ENCODE data around the gene FAM234A. TPM values are rescaled to one million over a fixed set of nuclear protein-coding genes. Genes with fewer than 3 reads are reported as not detected.

Gene FAM234A
- total RNA-seq, 6 experiments from 2014 or later = 83.6 to 113 (median 87.7) TPM

DNA sequence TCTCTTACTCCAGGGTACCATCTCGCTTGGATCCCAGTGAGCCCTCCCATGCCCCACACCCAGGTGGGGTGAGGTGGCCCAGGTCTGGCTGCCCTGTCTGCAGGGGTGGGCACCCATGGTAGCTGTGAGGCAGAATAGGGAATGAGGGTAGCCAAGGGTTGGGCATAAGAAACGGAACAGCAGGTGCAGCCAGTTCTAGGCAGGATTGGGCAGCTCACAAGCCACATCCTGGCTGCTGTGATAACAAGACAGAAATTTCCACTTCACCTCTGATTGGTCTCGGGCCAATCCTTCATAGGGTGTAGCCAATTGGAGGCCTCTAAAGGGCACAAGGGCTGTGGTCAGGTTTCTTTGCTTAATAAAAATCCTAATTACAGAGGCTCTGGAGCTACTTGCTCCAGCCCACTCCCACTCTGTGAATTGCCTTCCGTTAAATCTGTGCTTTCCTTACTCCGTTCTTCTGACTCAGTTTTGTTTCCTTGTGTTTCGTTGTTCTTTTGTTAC lies 44.3 kb downstream of the FAM234A start:
- Mint-ChIP-seq H3K36me3 (ENCODE audit: low read depth) (no peaks in the 10 kb centered on the region), H3K27me3 (ENCODE audit: insufficient read depth) (peaks cover 8% of the 10 kb centered on the region), H3K27ac (no peak overlapping the region), H3K4me3 (no peak overlapping the region), H3K9me3 (no peaks in the 10 kb centered on the region), H3K4me1 (ENCODE audit: low read depth) (no peaks in the 10 kb centered on the region)
- TF ChIP-seq, protein P1, sequence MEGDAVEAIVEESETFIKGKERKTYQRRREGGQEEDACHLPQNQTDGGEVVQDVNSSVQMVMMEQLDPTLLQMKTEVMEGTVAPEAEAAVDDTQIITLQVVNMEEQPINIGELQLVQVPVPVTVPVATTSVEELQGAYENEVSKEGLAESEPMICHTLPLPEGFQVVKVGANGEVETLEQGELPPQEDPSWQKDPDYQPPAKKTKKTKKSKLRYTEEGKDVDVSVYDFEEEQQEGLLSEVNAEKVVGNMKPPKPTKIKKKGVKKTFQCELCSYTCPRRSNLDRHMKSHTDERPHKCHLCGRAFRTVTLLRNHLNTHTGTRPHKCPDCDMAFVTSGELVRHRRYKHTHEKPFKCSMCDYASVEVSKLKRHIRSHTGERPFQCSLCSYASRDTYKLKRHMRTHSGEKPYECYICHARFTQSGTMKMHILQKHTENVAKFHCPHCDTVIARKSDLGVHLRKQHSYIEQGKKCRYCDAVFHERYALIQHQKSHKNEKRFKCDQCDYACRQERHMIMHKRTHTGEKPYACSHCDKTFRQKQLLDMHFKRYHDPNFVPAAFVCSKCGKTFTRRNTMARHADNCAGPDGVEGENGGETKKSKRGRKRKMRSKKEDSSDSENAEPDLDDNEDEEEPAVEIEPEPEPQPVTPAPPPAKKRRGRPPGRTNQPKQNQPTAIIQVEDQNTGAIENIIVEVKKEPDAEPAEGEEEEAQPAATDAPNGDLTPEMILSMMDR (IDR thresholded peaks at IDR 0.05) = no peak
- DNase-seq = peak; percentile 22

DNA sequence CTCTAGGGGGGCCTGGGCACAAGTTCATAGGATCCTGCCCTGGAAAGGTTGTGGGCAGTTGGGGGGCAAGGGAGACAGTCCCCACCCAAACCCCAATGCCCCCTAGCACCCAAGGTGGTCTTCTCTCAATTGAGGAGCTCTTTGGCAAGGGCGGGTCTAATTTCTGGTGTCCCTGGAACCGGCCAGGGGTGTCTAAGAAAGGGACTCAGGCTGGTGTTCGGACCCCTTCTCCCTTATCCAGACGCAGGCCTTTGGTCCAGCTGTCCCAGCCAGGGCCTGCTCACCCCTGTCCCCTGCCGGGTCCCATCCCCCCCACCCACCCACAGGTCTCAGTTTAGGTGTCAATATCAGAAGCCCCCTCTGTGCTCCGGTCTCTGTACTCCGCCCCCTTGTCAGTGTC lies 44.9 kb downstream of the FAM234A start:
- no peak for DNase-seq
- no peaks in the 10 kb centered on the region for H3K4me1 Mint-ChIP-seq (ENCODE audit: low read depth)
- H3K9me3 Mint-ChIP-seq = no peaks in the 10 kb centered on the region
- H3K27me3 Mint-ChIP-seq (ENCODE audit: insufficient read depth) = peaks cover 8% of the 10 kb centered on the region
- H3K27ac Mint-ChIP-seq = no peak overlapping the region
- no peak overlapping the region for H3K4me3 Mint-ChIP-seq
- H3K36me3 Mint-ChIP-seq (ENCODE audit: low read depth) = no peaks in the 10 kb centered on the region
- TF ChIP-seq, protein P1 (IDR thresholded peaks at IDR 0.05) = no peak

DNA sequence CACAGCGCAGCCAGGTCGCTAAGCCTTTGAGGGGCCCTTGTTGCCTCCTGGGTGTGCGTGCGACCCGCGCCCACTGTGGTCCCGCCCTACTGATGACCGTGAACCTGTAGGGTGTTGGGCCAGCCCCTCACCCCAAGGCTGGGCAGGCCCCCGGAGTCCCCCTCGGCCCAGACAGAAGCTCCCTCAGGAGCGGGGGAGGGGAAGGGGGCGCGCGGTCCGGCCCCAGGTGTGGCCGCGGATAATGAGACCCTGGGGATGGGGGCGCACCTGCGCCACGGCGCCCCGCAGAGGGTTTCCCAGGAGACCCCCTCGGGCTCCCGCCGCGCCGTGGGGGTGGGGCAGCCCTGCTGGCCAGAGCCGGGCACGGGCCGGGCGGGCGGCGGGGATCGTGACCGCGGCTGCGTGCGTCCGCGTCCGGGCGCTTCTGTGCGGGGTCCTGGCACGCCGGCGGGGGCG lies 45.4 kb downstream of the FAM234A start:
- DNase-seq = no peak
- TF ChIP-seq, protein P1 (IDR thresholded peaks at IDR 0.05) = no peak
- H3K36me3 Mint-ChIP-seq (ENCODE audit: low read depth) = no peaks in the 10 kb centered on the region
- H3K27ac Mint-ChIP-seq = no peak overlapping the region
- no peak overlapping the region for H3K4me3 Mint-ChIP-seq
- H3K9me3 Mint-ChIP-seq = no peaks in the 10 kb centered on the region
- peaks cover 8% of the 10 kb centered on the region for H3K27me3 Mint-ChIP-seq (ENCODE audit: insufficient read depth)
- no peaks in the 10 kb centered on the region for H3K4me1 Mint-ChIP-seq (ENCODE audit: low read depth)

DNA sequence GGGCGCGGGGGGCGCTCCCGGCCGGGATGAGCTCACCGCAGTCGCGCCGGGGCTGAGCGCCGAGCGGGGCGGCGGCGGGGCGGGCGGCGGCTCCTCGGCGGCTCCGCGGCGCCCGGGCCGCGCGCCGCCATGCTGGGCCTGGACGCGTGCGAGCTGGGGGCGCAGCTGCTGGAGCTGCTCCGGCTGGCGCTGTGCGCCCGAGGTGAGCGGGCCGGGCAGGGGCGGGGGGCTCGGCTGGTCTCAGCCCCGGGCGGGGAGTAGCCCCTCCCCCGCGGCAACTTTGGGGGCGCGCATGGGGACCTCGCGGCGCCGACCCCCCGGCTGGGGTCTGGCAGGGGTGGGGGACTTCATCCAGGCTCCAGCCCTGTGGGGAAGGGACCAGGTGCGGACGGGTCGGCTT lies 45.9 kb downstream of the FAM234A start, which contains the start of gene ARHGDIG:
Gene ARHGDIG, plus strand, starts transcription at position 40 of the 400 bp plus-strand sequence. Its CDS starts 90 bp downstream, at position 130.
- TF ChIP-seq, protein P1 (IDR thresholded peaks at IDR 0.05) = no peak
- H3K36me3 Mint-ChIP-seq (ENCODE audit: low read depth) = no peaks in the 10 kb centered on the region
- H3K27me3 Mint-ChIP-seq (ENCODE audit: insufficient read depth) = peaks cover 8% of the 10 kb centered on the region
- H3K9me3 Mint-ChIP-seq = no peaks in the 10 kb centered on the region
- no peak within 1 kb of the TSS for H3K4me3 Mint-ChIP-seq
- no peak within 1 kb of the TSS for H3K27ac Mint-ChIP-seq
- H3K4me1 Mint-ChIP-seq (ENCODE audit: low read depth) = no peaks in the 10 kb centered on the region
- DNase-seq = no peak

DNA sequence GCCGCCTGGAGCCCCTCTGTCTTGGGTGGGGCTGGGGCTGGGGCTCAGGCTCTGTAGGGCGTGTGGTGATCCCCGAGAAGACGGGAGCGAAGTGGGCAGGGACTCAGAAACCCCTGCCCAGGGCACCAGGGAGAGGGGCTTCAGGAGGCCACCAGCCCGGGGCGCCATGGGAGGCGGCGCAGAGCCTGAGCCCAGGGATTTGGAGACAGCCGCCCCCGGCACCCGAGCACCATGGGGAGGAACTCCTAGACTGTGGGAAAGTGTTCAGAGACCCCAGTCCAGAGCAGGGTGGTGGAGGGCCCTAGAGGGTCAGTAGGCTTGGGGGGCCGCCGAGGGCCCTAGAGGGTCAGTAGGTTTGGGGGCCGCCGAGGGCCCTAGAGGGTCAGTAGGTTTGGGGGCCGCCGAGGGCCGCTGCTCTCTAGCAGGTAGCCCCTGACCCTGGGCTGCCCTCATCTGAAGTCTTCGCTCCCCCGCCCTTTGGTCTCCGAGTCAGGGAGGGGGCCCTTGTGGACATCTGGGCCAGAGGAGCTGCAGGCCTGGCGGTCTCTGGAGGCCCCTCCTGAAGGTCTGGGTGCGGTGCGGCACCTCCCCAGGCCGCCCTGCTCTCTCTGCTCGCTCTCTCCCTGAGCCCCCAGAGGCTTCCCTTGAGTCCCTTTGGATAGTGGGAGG lies 46.5 kb downstream of the FAM234A start:
- no peak for DNase-seq
- TF ChIP-seq, protein P1 (IDR thresholded peaks at IDR 0.05) = no peak
- Mint-ChIP-seq H3K4me3 (no peak overlapping the region), H3K9me3 (no peaks in the 10 kb centered on the region), H3K36me3 (ENCODE audit: low read depth) (no peaks in the 10 kb centered on the region), H3K27me3 (ENCODE audit: insufficient read depth) (peaks cover 7% of the 10 kb centered on the region), H3K27ac (no peak overlapping the region), H3K4me1 (ENCODE audit: low read depth) (no peaks in the 10 kb centered on the region)
